NCI-H2081 (cell line): Measurements from ENCODE around the gene TRIP4.
A peak's percentile ranks its signal among the peaks of the same experiment; 100 is the strongest.
"Not testable (repeated sequence)": the region's sequence is repeated elsewhere in the genome, so short reads cannot be mapped to it uniquely, and the experiment has no call there.

Source experiments
- DNase-seq, 2 experiments: peaks; one replicate each; lab custom pipeline; 2025; lab: John Stamatoyannopoulos, UW

TRIP4 gene

DNA sequence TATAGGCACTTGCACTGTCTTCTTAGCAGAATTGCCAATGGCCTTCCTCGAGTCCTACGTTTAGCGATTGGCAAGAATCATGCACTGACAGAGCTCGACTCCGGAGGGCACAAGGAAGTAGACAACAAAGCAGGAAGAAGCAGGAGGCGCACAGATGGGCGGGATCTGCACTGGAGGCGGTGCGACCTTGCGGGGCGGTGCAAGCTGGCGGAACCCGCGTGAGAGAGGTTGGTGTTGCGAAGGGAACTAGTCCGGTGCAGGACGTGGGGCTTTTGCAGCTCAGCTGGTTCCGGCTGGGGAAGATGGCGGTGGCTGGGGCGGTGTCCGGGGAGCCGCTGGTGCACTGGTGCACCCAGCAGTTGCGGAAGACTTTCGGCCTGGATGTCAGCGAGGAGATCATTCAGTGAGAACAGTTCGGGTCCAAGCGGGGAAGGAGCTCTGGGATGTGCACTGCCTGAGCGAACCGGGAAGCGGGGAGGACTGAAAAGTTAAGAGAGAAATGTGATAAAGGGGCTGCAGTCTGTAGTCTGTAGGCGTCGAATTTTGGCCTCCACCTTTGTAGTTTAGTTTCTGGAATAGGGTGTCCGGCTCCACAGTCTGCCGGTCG is at the start of gene TRIP4:
Gene TRIP4, plus strand, starts transcription at position 275 of the 607 bp plus-strand sequence. Its CDS starts 28 bp downstream, at position 303.
- peak; percentile 95 for DNase-seq

DNA sequence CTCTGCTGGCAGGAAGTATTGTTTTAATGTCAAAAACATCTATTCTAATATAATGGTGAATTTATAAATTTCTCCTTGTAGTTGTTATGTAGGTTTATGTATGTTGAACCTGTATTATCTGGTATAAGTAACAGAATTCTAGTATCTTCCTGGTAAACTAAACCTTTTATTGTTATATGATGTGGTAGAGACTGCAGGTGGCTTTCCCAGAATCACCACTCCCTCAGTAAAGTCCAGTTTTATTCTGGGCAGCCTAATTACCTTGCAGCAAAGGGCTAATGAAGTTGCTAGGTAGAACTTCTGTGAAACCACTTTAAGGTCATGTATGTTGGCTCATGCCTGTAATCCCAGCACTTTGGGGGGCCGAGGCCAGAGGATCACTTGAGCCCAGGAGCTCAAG is 47.3 kb upstream of the TRIP4 start:
- DNase-seq: no peak

DNA sequence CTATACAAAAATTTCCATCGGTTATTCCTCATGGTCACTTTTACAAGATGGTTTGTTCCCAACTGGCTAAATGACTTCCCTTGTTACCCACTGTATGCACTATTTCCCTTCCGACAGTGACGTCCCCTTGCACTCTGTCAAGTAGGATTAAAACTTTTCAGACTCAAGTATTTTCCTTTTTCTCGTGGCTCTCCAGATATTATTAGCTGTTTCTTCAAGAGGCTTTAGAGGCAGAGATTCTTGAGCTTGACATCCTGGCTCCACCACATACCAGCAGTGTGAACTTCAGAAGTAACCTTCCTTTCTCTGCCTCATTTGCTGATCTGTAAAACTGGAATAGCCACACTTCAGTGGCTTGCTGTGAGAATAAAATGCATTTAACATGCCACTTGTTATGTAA is 45.7 kb upstream of the TRIP4 start:
- no peak for DNase-seq

DNA sequence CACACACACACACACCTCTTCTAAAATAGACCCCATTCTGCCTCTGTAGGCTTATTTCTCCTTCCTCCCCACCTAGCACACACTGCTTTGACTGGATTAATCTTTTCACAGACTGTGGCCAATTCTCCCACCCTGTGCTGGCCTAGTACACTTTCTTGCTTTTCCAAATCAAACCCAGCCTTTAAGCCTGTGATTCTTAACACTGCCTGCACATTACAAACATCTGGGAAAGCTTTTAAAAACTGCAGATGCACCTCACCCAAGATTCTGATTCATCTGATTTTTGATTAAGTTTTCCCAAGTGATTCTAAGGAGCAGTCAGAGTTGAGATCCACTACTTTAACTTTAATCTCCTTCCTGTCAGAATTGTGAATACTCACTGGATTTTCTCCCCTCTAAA is 44.4 kb upstream of the TRIP4 start:
- no peak for DNase-seq

DNA sequence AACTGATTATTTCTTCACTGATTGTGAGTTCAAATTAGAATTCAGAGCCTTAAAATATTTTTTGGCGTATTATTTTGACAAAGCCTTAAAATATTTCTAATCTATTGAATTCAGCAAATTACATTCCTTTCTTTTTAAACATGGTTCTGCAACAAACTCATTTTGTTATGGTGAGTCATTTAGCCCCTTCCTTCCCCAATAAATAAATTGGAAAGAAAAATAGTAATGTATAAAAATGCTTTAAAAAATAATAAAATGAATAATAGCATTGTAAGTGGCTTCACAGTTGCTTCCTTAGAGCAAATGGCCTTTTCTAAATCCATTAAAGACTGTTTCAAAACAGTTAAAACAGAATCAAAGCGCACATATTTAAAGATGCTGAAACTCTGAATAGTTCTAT is 43.8 kb upstream of the TRIP4 start:
- no peak for DNase-seq

DNA sequence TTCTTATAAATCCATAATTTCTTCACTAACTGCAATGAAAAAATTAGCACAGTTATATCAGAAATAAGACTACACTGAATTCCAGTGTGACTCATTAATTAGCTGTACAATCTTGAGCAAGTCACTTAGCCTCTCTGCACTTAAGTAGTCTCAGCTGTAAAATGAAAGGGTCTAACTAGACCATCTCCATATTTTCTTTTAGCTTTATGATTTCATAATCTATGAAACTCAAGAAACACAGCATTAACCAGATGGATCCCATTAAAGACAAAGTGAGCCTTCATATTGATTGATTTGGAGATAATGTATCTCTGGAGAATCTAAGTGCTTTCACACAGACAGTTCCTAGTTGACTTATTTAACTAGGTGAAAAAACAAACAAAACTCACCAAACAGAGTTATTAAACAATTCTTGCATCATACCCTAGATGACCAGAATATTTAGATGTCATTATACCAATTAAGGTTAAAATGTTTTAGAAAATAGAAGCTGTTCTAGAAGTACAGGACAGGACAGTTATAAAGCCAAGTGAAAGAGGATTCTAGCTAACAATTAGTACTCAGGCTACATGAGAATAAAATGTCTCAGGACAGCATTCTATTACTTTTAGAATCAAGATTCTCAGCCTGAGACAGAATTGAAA is 42.9 kb upstream of the TRIP4 start:
- no peak for DNase-seq

DNA sequence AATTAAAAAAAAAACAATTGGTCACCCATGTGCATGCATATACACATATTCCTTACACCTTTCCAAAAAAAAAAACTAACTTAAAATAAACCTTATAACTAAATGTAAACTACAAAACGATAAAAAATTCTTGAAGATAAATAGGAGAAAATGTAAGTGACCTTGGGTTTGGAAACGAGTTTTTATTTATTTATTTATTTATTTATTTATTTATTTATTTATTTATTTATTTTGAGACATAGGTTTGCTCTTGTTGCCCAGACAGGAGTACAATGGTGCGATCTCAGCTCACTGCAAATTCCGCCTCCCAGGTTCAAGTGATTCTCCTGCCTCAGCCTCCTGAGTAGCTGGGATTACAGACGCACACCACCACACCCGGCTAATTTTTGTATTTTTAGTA is 41.4 kb upstream of the TRIP4 start:
- not testable (repeated sequence) for DNase-seq

DNA sequence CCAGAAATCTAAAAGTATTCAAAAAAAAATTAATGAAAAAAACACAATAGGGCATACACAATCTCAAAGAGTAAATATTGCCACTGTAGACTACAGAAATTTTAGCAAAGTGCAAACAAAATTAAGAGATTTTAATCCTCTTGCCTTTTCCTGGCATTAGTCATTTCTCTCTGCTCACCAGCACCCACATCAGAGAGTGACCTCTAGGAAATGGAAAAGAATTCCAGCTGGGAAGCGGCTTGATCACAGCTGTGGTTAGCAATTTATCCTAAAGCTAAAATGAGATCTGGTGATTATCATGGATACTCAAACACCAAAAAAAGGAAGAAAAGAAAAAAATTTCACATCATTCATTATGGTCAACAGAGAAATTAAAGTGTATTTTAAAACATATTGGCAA is 39.2 kb upstream of the TRIP4 start:
- DNase-seq: no peak

DNA sequence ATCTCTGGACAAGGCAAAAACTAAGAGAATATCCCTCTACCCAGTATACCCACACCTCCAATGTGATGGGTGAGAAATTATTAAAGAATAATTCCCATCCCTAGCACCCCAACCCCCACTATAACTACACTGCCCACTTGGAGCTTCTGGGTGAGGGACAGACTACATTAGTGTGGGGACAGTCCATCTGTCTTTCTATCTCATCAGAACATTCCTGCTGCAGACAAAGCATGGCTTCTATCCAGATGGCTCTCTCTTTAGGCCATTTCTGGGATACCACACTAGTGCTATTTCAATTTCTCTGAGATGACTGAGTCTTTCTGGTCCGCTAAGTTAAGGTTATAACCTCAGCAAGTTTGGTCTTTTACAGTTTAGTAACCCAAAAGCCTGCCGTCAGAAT is 38.3 kb upstream of the TRIP4 start:
- DNase-seq: no peak

DNA sequence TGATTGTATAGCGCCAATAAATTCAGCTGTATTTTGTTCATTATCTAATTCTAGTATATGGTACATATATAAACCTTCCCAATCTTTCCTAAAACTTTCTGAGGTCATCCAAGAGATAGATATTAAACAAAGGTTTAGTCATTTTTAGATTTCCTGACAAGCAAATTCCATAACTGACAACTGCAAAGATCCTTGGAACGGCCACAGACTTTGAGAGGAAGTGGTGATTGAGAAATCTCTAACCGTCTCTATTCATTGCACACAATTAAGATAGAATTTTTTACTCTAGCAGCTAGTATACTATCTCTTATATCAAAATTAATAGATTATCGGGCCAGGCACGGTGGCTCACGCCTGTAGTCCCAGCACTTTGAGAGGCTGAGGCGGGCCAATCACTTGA is 36.4 kb upstream of the TRIP4 start:
- no peak for DNase-seq

DNA sequence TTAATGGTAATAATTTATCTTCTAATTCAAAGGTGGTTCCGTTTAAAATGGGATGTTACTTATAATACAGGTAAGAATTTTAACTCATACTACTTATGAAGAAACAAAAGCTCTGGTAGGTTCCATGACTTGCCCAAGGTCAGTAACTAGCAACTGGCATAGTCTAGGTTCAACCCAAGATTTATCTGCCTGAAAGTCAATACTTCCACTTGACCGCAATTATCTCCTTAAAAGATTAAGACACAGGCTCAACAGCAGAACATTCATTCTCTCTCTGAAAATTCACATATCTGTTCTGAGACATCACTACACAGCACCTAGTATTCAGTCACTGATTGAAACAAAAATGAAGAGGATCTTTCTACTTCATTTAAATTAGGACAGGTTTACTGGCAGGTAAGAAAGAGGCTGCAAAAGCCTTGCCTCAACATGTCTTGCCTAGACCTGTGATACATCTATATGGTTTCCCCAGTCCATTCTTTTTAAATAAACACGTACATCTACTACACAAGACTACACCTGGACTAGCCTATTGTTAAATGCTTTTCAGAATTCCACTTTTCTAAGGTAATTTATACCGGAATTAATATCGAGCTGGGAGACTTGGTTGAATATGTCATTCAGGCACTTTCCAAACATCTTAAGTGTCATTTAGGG is 32.8 kb upstream of the TRIP4 start:
- no peak for DNase-seq

DNA sequence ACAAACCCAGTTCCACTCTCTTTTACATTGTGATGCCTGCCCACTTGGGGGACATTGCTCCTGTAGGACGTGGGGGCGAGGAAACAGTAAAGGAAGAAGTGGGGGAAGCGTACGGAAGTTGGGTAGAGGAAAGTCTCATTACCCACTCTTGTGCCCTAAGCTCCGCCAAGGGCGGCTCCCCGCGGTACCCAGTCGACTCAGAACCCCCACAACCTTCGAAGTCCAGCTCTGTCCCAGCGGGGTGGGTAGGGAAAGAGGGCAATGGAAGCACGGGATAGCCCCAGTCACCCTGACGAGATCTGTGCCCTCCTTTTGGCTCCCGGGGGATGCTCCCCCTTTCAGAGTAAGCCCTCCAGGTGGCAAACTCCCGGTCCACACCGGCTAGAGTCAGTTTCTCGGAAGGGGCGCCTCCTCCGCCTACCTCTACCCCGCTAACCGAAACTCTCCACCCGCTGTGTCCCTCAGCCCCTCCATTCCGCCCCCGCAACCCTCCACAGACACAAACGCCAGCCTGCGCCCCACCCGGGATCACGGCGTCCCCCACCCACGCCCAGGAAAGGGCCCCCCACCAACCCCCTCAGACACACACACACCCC is 32.2 kb upstream of the TRIP4 start:
- peak; percentile 11 to 14 for DNase-seq

DNA sequence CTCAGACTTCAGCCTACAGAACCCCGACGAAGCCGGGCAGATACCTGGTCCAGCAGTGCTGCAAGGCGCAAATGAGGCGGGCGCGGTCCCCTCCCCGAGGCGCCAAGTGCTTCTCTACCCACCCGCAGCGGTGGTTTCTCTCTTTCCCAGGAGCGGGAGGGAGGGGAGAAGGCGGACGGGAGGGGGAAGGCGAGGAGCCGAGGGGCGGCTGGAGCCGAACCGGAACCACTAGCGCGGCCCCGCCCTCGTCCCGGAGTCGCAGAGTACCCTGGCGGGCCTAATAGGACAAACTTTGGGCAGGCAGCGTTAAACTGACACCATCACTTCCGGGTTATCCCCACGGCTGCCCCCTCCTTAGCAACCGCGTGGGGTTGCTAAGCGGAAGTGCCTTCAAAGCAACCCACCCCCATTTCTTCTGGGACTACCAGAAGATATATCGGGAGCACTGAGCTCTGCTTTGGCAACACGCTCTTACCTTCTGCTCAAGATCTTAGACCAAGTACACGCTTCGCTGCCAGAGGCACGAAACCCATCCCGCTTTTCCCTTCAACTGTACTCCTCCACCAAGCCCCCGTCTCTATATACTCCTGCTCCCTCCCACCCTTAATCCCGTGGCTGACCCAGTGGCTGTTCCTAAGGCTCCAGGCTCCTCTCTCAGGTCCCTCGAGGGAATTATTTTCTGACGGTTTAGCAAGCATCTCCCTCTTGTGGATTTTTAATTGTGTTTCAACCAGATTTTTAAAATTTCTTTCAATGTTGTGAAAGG is 31.5 kb upstream of the TRIP4 start, which contains the start of gene CSNK1G1:
Gene CSNK1G1, minus strand, starts transcription at position 230 of the 766 bp plus-strand sequence. CDS start 55,674 bp downstream, outside the sequence.
- peak; percentile 92 to 97 for DNase-seq

DNA sequence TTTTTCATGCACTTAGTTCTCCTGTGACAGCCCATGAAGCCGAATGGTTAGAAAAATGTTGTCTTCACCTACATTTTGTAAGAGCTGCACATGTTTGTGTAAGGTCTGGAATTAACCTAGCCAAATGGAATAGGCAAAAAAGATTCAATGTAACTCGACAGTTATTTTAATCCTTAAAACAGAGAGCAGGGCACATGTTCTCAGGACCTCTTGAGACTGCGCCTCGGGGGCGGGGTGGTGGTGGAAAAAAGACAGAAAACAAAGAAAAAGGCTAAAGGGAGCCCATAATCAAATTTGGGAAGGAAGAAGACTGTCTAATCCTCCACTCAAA is 31.0 kb upstream of the TRIP4 start:
- DNase-seq: no peak

DNA sequence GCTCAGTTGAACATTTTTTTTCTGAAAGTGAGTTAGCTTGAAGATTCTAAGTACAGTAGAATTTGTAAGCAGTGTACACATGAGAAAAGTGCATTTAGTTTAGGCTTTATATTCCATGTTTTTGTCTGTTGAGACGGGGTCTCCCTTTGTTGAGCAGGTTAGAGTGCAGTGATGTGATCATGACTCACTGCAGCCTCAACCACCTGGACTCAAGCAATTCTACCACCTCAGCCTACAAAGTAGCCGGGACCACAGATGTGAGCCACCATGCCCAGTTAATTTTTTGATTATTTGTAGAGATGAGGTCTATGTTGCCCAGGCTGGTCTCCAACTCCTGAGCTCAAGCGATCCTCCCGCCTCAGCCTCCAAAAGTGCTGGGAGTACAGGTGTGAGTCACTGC is 26.4 kb upstream of the TRIP4 start:
- DNase-seq: no peak

DNA sequence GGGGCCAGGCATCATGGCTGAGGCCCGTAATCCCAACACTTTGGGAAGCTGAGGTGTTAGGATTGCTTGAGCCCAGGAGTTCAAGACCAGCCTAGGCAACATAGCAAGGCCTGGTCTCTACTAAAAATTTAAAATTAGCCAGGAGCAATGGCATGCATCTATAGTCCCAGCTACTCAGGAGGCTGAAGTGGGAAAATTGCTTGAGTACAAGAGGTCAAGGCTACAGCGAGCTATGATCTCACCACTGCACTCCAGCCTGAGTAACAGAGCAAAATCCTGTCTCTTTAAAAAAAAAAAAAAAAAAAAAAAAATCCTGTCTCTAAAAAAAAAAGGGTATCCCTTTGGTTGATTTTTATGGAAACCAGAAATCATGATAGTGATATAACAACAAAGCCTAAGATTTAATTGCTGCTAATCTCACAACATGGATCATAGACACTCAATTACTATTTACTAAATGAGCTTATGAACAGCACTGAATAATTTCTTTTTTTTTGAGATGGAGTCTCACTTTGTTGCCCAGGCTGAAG is 18.5 kb upstream of the TRIP4 start:
- DNase-seq: no peak

DNA sequence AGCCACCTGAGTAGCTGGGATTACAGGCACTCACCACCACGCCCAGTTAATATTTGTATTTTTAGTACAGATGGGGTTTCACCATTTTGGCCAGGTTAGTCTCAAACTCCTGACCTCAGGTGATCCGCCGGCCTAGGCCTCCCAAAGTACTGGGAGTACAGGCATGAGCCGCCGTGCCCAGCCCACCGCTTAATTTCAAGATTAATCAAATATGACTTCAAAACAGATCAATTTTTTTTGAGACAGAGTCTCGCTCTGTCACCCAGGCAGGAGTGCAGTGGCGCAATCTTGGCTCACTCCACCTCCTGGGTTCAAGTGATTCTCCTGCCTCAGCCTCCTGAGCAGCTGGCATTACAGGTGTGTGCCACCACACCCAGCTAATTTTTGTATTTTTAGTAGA is 16.3 kb upstream of the TRIP4 start:
- DNase-seq: not testable (repeated sequence)

DNA sequence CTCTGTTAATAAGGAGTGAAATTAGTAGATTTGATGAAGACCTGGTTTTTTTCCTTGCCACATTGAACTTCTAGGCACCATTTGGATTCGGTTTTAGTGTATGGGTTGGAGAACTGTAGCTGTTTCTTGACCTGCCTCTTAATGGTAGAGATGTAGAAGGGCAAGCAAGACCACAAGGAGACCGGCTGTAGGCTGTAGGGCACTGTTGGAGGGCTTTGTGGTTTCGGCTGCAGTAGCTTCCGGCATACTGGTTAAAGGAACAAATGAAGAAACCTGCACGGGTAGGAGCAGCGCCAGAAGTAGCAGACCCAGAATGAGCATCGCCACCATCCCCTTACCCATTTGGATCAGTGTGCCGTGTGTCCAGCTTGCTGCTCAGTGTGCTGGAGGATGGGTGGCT is 14.3 kb upstream of the TRIP4 start:
- no peak for DNase-seq

DNA sequence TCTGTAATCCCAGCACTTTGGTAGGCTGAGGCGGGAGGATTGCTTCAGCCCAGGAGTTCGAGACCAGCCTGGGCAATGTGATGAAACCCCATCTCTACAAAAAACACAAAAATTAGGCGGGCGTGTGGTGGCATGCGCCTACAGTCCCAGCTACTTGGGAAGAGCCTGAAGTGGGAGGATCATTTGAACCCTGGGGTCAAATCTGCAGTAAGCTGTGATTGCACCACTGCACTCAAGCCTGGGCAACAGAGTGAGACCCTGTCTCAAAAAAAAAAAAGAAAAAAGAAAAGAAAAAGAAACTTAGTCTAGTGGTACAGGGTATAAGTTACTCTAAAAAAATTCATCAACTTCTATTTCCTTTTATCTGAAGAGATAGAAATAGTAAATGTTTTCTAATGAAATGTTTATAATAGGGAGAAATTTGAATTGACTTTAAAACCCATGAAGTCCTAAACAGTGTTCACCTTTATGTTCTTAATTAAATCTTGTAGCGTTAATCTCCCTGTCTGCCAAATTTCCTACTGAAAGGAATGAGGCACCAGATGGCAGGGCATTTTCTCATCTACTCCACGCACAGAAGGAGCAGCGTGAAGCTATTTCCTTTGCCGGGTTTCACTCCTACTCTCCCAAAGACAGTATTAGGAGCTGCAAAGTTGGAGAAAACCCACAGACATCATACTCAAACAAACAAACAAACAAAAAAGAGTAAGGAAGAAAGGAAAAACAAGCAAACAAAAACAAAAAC is 8.2 kb upstream of the TRIP4 start:
- DNase-seq: peak in 1 of 2 experiments; percentile 4

DNA sequence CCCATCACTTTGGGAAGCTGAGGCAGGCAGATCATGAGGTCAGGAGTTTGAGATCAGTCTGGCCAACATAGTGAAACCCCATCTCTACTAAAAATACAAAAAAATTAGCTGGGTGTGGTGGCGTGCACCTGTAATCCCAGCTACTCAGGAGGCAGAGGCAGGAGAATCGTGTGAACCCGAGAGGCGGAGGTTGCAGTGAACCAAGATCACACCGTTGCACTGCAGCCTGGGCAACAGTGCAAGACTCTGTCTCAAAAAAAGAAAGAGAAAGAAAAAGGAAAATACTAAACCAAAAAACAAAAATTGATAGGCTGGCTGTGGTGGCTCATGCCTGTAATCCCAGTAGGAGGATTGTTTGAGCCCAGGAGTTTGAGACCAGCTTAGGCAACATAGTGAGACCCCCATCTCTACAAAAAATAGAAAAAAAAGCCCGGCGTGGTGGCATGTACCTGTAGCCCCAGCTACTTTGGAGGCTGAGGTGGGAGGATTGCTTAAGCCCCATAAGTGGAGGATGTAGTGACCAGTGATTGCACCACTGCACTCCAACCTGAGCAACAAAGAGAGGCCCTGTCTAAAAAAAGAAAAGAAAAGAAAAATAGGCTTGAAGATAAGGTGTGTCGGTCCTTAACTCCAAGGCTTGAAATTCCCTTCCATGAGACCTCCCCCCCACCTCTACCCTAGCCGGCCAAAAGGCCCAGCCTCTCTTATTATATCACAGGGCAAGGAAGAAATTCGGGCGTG is 7.3 kb upstream of the TRIP4 start:
- DNase-seq: not testable (repeated sequence)
